Heart left ventricle (tissue), 16 donors: ENCODE results near the gene PCNT. TPM values are rescaled to one million over a fixed set of nuclear protein-coding genes. Genes with fewer than 3 reads are reported as not detected.

Experiments
- ATAC-seq, 4 donors: fragments of 200-7000 bp; cut with Tn5 transposase; one replicate each; pipeline ENCODE4 v1.9.1; 2020 to 2022; ENCODE audit warnings: moderate library complexity in 4 of 4, mild to moderate bottlenecking in 3 of 4, moderate number of reproducible peaks in 1 of 4
- DNase-seq, 5 donors: peaks; one replicate each; pipeline ENCODE4 v3.0.0-alpha.2; 2020
- H3K27ac ChIP-seq, 12 donors: fragments of 200-600 bp; sonication (generic) in 4 of 12; one replicate each; pipeline versions ENCODE4 v1.5.0 to v1.8.0; 2016 to 2022; ENCODE audit warnings: mild to moderate bottlenecking in 2 of 12
- H3K27me3 ChIP-seq, 9 donors: fragments of 200-600 bp; sonication (generic) in 2 of 9; one replicate each; pipeline versions ENCODE4 v1.5.1 to v1.8.0; 2016 to 2022; ENCODE audit warnings: mild to moderate bottlenecking in 3 of 9
- H3K36me3 ChIP-seq, 9 donors: fragments of 200-600 bp; sonication (generic) in 2 of 9; one replicate each; pipeline versions ENCODE4 v1.5.0 to v1.8.0; 2018 to 2022; ENCODE audit warnings: mild to moderate bottlenecking in 2 of 9
- H3K4me1 ChIP-seq, 12 donors: fragments of 200-600 bp; sonication (generic) in 4 of 12; one replicate each; pipeline versions ENCODE4 v1.5.0 to v1.8.0; 2016 to 2022; ENCODE audit warnings: mild to moderate bottlenecking in 3 of 12
- H3K4me3 ChIP-seq, 12 donors: fragments of 200-600 bp; sonication (generic) in 4 of 12; one replicate each; pipeline versions ENCODE4 v1.5.0 to v1.8.0; 2017 to 2022; ENCODE audit warnings: mild to moderate bottlenecking in 9 of 12, moderate library complexity in 4 of 12
- H3K9me3 ChIP-seq, 12 donors: fragments of 200-600 bp; sonication (generic) in 4 of 12; one replicate each; pipeline versions ENCODE4 v1.5.0 to v1.8.0; 2016 to 2022; ENCODE audit warnings: mild to moderate bottlenecking in 1 of 12
- CTCF ChIP-seq, 12 donors: fragments of 200-600 bp; sonication (generic) in 4 of 12; IDR thresholded peaks; one replicate each; pipeline versions ENCODE4 v1.5.0 to v1.8.0; 2018 to 2022; ENCODE audit warnings: antibody characterized with exemption in 12 of 12, mild to moderate bottlenecking in 5 of 12
- POLR2A ChIP-seq, 2 donors: fragments of 450-650 bp; IDR thresholded peaks; one replicate each; pipeline ENCODE4 v1.6.1; 2017; ENCODE audit warnings: antibody characterized with exemption in 2 of 2, mild to moderate bottlenecking in 2 of 2, moderate library complexity in 2 of 2
- WGBS, 4 donors: extraction: QIAGEN DNeasy Blood & Tissue Kit in 2 of 4; methylation state at CpG; one replicate each; pipeline versions ENCODE4 v1.1.5 to v1.1.7; 2013 to 2018; 5-methylcytosine and 5-hydroxymethylcytosine counted together
- intact Hi-C, 10 donors: fragments of 100-400 bp; cut with DNase I; formaldehyde crosslinking; loops; one replicate each; pipeline versions ENCODE4 v1.11.1 to v1.14.2; 2022
- polyA plus RNA-seq, 2 donors: library from polyadenylated mRNA; stranded (reverse); fragments of 200-250 nt; gene quantifications; one replicate each; pipeline ENCODE4 v1.2.3, GENCODE V29; 2013
- total RNA-seq, 9 donors: library from RNA; depleted of rRNA in 2 of 9; stranded (reverse); fragments of >200 nt in 2 of 9; fragmentation: NEBNext Ultra II Directional in 3 of 9; extraction: Animal tissue kit (Norgen Biotek cat#: 25700) in 3 of 9; gene quantifications; one replicate each; pipeline versions ENCODE4 v1.1.0 to v1.2.4, GENCODE V29; 2016 to 2023
- donor health status: ischemic (EF 13 %, LVEDD 7.1; RV severe dilation, severe dysfunction).
- donor health status: healthy with polysubstance abuse.
- donor health status: DM: no; HTN: yes; CAD: no.
- donor health status: DM: no; HTN: no; CAD: no.
- donor health status: ischemic (EF 25% LVEDD 6.9; RV normal size, moderate dysfunction).
- donor health status: ischemic (EF 25% LVEDD 5.7; RV mildly dilated, moderate dysfunction).
- donor health status: healthy.
- donor health status: DM: yes; HTN: yes; CAD: no.
- donor health status: ischemic (EF 35%, LVEDD 5.7; RV mildly dilated, moderate dysfunction).
- donor health status: nonischemic (EF 11% LVEDD 7.7; RV severe dilation, severe dysfunction).
- donor health status: DM: yes; HTN: yes; CAD: no.
- donor health status: PGD.
- donor health status: ischemic (EF 29% LVEDD 5.4; RV normal size, mild dysfunction).
- donor health status: nonischemic (EF 23%, LVEDD 6.1; RV moderate dilation, normal function).

PCNT gene
- total and polyA plus RNA-seq, 11 donors: 17.0 to 73.0 (median 36.7) TPM

- WGBS, 4 donors: 95 to 97% (median 96%) methylated on average over 14 of the region's 14 CpGs
- Histone ChIP-seq H3K4me3 (no peak overlapping the region), H3K27me3 (no peaks in the 10 kb centered on the region), H3K4me1 (peaks cover 0 to 14% (median 0%) of the 10 kb centered on the region in 12 donors), H3K27ac (no peak overlapping the region), H3K9me3 (no peaks in the 10 kb centered on the region), H3K36me3 (peaks cover 0 to 4% (median 0%) of the 10 kb centered on the region in 9 donors)
- intact Hi-C loops: no loop called here
- DNase-seq: no peak
- ATAC-seq: no peak
- no peak for TF ChIP-seq POLR2A (IDR thresholded peaks at IDR 0.05)
- no peak for TF ChIP-seq CTCF (IDR thresholded peaks at IDR 0.05)
Measured at GRCh38 chr21:46316708-46317324, 7.1 kb upstream of the PCNT start.

- 63 to 77% (median 68%) methylated on average over 17 to 20 of the region's 20 CpGs for WGBS, 4 donors
- H3K27ac ChIP-seq: no peak overlapping the region
- intact Hi-C loops: no loop called here
Measured at GRCh38 chr21:46317710-46318463, 6.1 kb upstream of the PCNT start.

GRCh38 chr21:46318464-46318845 is 5.5 kb upstream of the PCNT start:
- no peak for DNase-seq
- WGBS, 4 donors: 86 to 92% (median 89%) methylated on average over 4 of the region's 4 CpGs
- Histone ChIP-seq H3K4me1 (peaks cover 4 to 28% (median 14%) of the 10 kb centered on the region in 12 donors), H3K9me3 (no peaks in the 10 kb centered on the region), H3K36me3 (peaks cover 0 to 4% (median 0%) of the 10 kb centered on the region in 9 donors), H3K4me3 (no peak overlapping the region), H3K27me3 (no peaks in the 10 kb centered on the region), H3K27ac (no peak overlapping the region)
- no peak for TF ChIP-seq CTCF (IDR thresholded peaks at IDR 0.05)
- no peak for TF ChIP-seq POLR2A (IDR thresholded peaks at IDR 0.05)
- intact Hi-C loops: no loop called here
- no peak for ATAC-seq

More at GRCh38 chr21:46317710-46318463, 6.1 kb upstream of the PCNT start:
- no peaks in the 10 kb centered on the region for H3K9me3 ChIP-seq
- H3K27me3 ChIP-seq: no peaks in the 10 kb centered on the region
- ATAC-seq (peak; percentile 77 to 93 (median 86)), DNase-seq (peak; percentile 40 to 79 (median 73))
- TF ChIP-seq POLR2A (IDR thresholded peaks at IDR 0.05): no peak
- TF ChIP-seq CTCF (IDR thresholded peaks at IDR 0.05): no peak
- H3K4me1 ChIP-seq: peaks cover 3 to 25% (median 9%) of the 10 kb centered on the region in 12 donors
- no peak overlapping the region for H3K4me3 ChIP-seq
- H3K36me3 ChIP-seq: peaks cover 0 to 4% (median 0%) of the 10 kb centered on the region in 9 donors

GRCh38 chr21:46319186-46319585 is 4.8 kb upstream of the PCNT start:
- no peak overlapping the region for H3K4me3 ChIP-seq
- TF ChIP-seq CTCF (IDR thresholded peaks at IDR 0.05): no peak
- no peak for TF ChIP-seq POLR2A (IDR thresholded peaks at IDR 0.05)
- DNase-seq (no peak), ATAC-seq (no peak)
- no peak overlapping the region for H3K27ac ChIP-seq
- H3K36me3 ChIP-seq: peaks cover 0 to 4% (median 0%) of the 10 kb centered on the region in 9 donors
- H3K9me3 ChIP-seq: no peaks in the 10 kb centered on the region
- 92 to 98% (median 95%) methylated on average over 7 of the region's 7 CpGs for WGBS, 4 donors
- H3K27me3 ChIP-seq: no peaks in the 10 kb centered on the region
- H3K4me1 ChIP-seq: peaks cover 4 to 28% (median 15%) of the 10 kb centered on the region in 12 donors
- intact Hi-C loops: no loop called here
